HG02763 (cell line): ENCODE results near the gene HEXIM2.

ENCODE experiments used
- ATAC-seq: cut with Tn5 transposase; IDR thresholded peaks from one replicate; pipeline ENCODE4 v1.9.1; 2021; ENCODE audit warnings: mild to moderate bottlenecking, moderate library complexity; ENCODE audit not compliant: unreplicated experiment

The HEXIM2 gene

GRCh38 chr17:45143767-45144198 is 17.9 kb upstream of the HEXIM2 start:
- ATAC-seq: no peak

GRCh38 chr17:45144199-45145034 is 17.3 kb upstream of the HEXIM2 start:
- ATAC-seq: no peak

GRCh38 chr17:45145035-45145389 is 16.7 kb upstream of the HEXIM2 start:
- no peak for ATAC-seq

- no peak for ATAC-seq
Observed at GRCh38 chr17:45146166-45146565, 15.5 kb upstream of the HEXIM2 start.

- no peak for ATAC-seq
Observed at GRCh38 chr17:45146592-45146889, 15.1 kb upstream of the HEXIM2 start.

GRCh38 chr17:45146890-45147580 is 14.6 kb upstream of the HEXIM2 start:
- ATAC-seq: no peak

GRCh38 chr17:45147581-45148182 is 14.0 kb upstream of the HEXIM2 start:
- ATAC-seq: no peak

- peak; percentile 73 for ATAC-seq
Observed at GRCh38 chr17:45148183-45149036, 13.3 kb upstream of the HEXIM2 start, which contains the start of gene HEXIM1. Gene HEXIM1 (plus strand): TSS chr17:45148475. CDS start chr17:45149191, 716 bp downstream.

GRCh38 chr17:45149037-45149668 is 12.5 kb upstream of the HEXIM2 start:
- no peak for ATAC-seq

GRCh38 chr17:45149669-45150664 is 11.7 kb upstream of the HEXIM2 start:
- no peak for ATAC-seq

GRCh38 chr17:45150911-45151809 is 10.5 kb upstream of the HEXIM2 start:
- no peak for ATAC-seq

- ATAC-seq: no peak
Observed at GRCh38 chr17:45155029-45155428, 6.6 kb upstream of the HEXIM2 start.

GRCh38 chr17:45155483-45155882 is 6.2 kb upstream of the HEXIM2 start:
- no peak for ATAC-seq

GRCh38 chr17:45156242-45156641 is 5.4 kb upstream of the HEXIM2 start:
- no peak for ATAC-seq

- ATAC-seq: peak; percentile 19
Observed at GRCh38 chr17:45160447-45161287, 1.0 kb upstream of the HEXIM2 start.

GRCh38 chr17:45162025-45162687 is 481 bp downstream of the HEXIM2 start:
- no peak for ATAC-seq

- ATAC-seq: no peak
Observed at GRCh38 chr17:45164734-45165269, 3.1 kb downstream of the HEXIM2 start.
